K562 (cell line): ENCODE data around the gene DRAXIN. TPM values are rescaled to one million over a fixed set of nuclear protein-coding genes. Genes with fewer than 3 reads are reported as not detected.

Experiments used
- ATAC-seq: fragments of 200-7000 bp; cut with Tn5 transposase; 3 replicates; pipeline ENCODE4 v1.9.1; 2020; ENCODE audit warnings: moderate library complexity
- BruUV-seq: library from RNA; stranded (reverse); fragments of 400-500 nt; replicated peaks from 2 replicates; lab custom pipeline; 2021; lab: Mats Ljungman, UMichigan
- CTCF ChIA-PET: fragments of 300-600 bp; formaldehyde crosslinking; extraction: SDS; loops from one replicate; lab custom pipeline; 2021; ENCODE audit warnings: low intra/inter-chr PET ratio; lab: Yijun Ruan, JAX
- POLR2A ChIA-PET: fragments of 300-600, 350-650 bp; sonication (Branson Sonifier 250); formaldehyde crosslinking; extraction: SDS; loops from one replicate; lab custom pipeline; 2021; ENCODE audit warnings: antibody characterized with exemption, inconsistent platforms; lab: Yijun Ruan, JAX
- DNase-seq, 4 experiments: peaks; one replicate each; pipeline versions ENCODE4 v3.0.0 to v3.0.0-alpha.2; 2011 to 2018; ENCODE audit warnings: low spot score in 3 of 4, mixed read lengths in 3 of 4; ENCODE audit errors: extremely low read depth in 1 of 4
- FAIRE-seq: peaks from 2 replicates; lab custom pipeline; 2011; peaks lifted over from hg19 to GRCh38; lab: Jason Lieb, UNC
- H2AFZ ChIP-seq: 2 replicates; pipeline ENCODE4 v1.6.0; 2011; ENCODE audit warnings: low read depth, low read length, control low read depth, inconsistent platforms
- H3K27ac ChIP-seq: fragments of 200-600 bp; 3 replicates; pipeline ENCODE4 v1.8.0; 2011; ENCODE audit warnings: low read depth, mild to moderate bottlenecking, control low read depth, inconsistent platforms, low read length, moderate library complexity, mixed read lengths; ENCODE audit errors: extremely low read depth
- H3K27me3 ChIP-seq, 2 experiments: fragments of 300-600 bp in 1 of 2; 2 replicates in 1 of 2; 3 replicates in 1 of 2; pipeline versions ENCODE4 v1.6.0 to v1.8.0; 2011; ENCODE audit warnings: inconsistent platforms in 2 of 2, low read length in 2 of 2, mild to moderate bottlenecking in 1 of 2, mixed read lengths in 1 of 2, moderate library complexity in 1 of 2; ENCODE audit not compliant: control insufficient read depth in 2 of 2, insufficient read depth in 2 of 2
- H3K36me3 ChIP-seq: fragments of 300-600 bp; 3 replicates; pipeline ENCODE4 v1.8.0; 2011; ENCODE audit warnings: mild to moderate bottlenecking, low read length, inconsistent platforms; ENCODE audit not compliant: control insufficient read depth, insufficient read depth
- H3K4me1 ChIP-seq, 2 experiments: fragments of 200-600 bp in 1 of 2; replicated peaks in 1 of 2; 2 replicates in 1 of 2; 3 replicates in 1 of 2; pipeline versions ENCODE4 v1.5.1 to v1.8.0; 2011; ENCODE audit warnings: inconsistent platforms in 2 of 2, low read length in 2 of 2, mild to moderate bottlenecking in 1 of 2, mixed read lengths in 1 of 2, moderate library complexity in 1 of 2; ENCODE audit not compliant: control insufficient read depth in 2 of 2, insufficient read depth in 2 of 2
- H3K4me2 ChIP-seq: 2 replicates; pipeline ENCODE4 v1.6.1; 2011; ENCODE audit warnings: low read length, control low read depth, inconsistent platforms, mixed read lengths; ENCODE audit not compliant: insufficient read depth
- H3K4me3 ChIP-seq: fragments of 200-600 bp; sonication (generic), shearing (Covaris generic); 2 replicates; pipeline ENCODE4 v1.5.1; 2016; ENCODE audit warnings: control low read depth, inconsistent platforms
- H3K79me2 ChIP-seq: fragments of 200-600 bp; 3 replicates; pipeline ENCODE4 v1.8.0; 2011; ENCODE audit warnings: low read length, inconsistent platforms; ENCODE audit not compliant: control insufficient read depth, insufficient read depth
- H3K9ac ChIP-seq, 2 experiments: 2 replicates each; pipeline versions ENCODE4 v1.6.0 to v1.6.1; 2011; ENCODE audit warnings: low read depth in 2 of 2, low read length in 2 of 2, control low read depth in 1 of 2, inconsistent platforms in 1 of 2, mild to moderate bottlenecking in 1 of 2, mixed read lengths in 1 of 2; ENCODE audit not compliant: insufficient read depth in 1 of 2
- H3K9me1 ChIP-seq: one replicate; pipeline ENCODE4 v1.6.0; 2011; ENCODE audit warnings: inconsistent platforms, mild to moderate bottlenecking, low read length, moderate library complexity; ENCODE audit not compliant: control insufficient read depth, insufficient read depth
- H3K9me3 ChIP-seq: replicated peaks from 2 replicates; pipeline ENCODE4 v1.5.1; 2011; ENCODE audit warnings: low read depth, low read length, inconsistent platforms; ENCODE audit not compliant: control insufficient read depth, insufficient read depth
- H4K20me1 ChIP-seq: replicated peaks from 2 replicates; pipeline ENCODE4 v1.6.1; 2011; ENCODE audit warnings: low read length, inconsistent platforms, mixed read lengths; ENCODE audit not compliant: control insufficient read depth, insufficient read depth
- ARHGAP35 ChIP-seq: fragments of 450-650 bp; IDR thresholded peaks from 2 replicates; pipeline ENCODE4 v1.6.1; 2018; ENCODE audit not compliant: partially characterized antibody
- ATF2 ChIP-seq: sonication (generic); formaldehyde crosslinking; IDR thresholded peaks from 2 replicates; pipeline ENCODE4 v1.8.1; 2022; ENCODE audit warnings: missing genetic modification reagents
- BCL6 ChIP-seq: fragments of 250-450 bp; sonication (Bioruptor Pico); IDR thresholded peaks from 2 replicates; pipeline ENCODE4 v1.4.0; 2020
- BRCA1 ChIP-seq, 2 experiments: fragments of 450-650 bp in 1 of 2; sonication (generic) in 1 of 2; formaldehyde crosslinking in 1 of 2; IDR thresholded peaks; 2 replicates each; pipeline versions ENCODE4 v1.5.0 to v1.6.1; 2017 to 2020; ENCODE audit warnings: mild to moderate bottlenecking in 1 of 2, missing genetic modification reagents in 1 of 2
- CREB3 ChIP-seq: fragments of 450-650 bp; conservative IDR thresholded peaks from 2 replicates; pipeline ENCODE4 v1.6.1; 2016; ENCODE audit warnings: missing genetic modification characterization, low read depth, mild to moderate bottlenecking, missing compliant biosample characterization, moderate library complexity
- ETS1 ChIP-seq: conservative IDR thresholded peaks from 2 replicates; pipeline ENCODE4 v1.6.1; 2011; ENCODE audit warnings: low read depth, mild to moderate bottlenecking, low read length; ENCODE audit not compliant: control insufficient read depth
- LCOR ChIP-seq: sonication (generic); formaldehyde crosslinking; IDR thresholded peaks from 2 replicates; pipeline ENCODE4 v1.8.0; 2022; ENCODE audit warnings: mild to moderate bottlenecking, missing genetic modification reagents
- NR2C2 ChIP-seq, 2 experiments: fragments of 200-800 bp in 1 of 2; sonication (Bioruptor generic) in 1 of 2; sonication (generic) in 1 of 2; formaldehyde crosslinking in 1 of 2; IDR thresholded peaks; 2 replicates each; pipeline versions ENCODE4 v1.6.1 to v1.8.0; 2016 to 2022; ENCODE audit warnings: mild to moderate bottlenecking in 1 of 2, missing compliant biosample characterization in 1 of 2, missing genetic modification characterization in 1 of 2, missing genetic modification reagents in 1 of 2
- OTX1 ChIP-seq: fragments of 450-650 bp; formaldehyde crosslinking; IDR thresholded peaks from 2 replicates; pipeline ENCODE4 v1.4.0; 2022; ENCODE audit warnings: mild to moderate bottlenecking
- PTRF ChIP-seq: fragments of 450-650 bp; IDR thresholded peaks from 2 replicates; pipeline ENCODE4 v1.6.1; 2016; ENCODE audit warnings: mild to moderate bottlenecking, missing genetic modification characterization, missing compliant biosample characterization
- SREBF2 ChIP-seq: sonication (generic); formaldehyde crosslinking; IDR thresholded peaks from 2 replicates; pipeline ENCODE4 v1.4.0; 2020; ENCODE audit warnings: mild to moderate bottlenecking, missing genetic modification reagents
- TFAP4 ChIP-seq: sonication (generic); formaldehyde crosslinking; IDR thresholded peaks from 2 replicates; pipeline ENCODE4 v1.8.0; 2022; ENCODE audit warnings: missing genetic modification reagents, mild to moderate bottlenecking, moderate library complexity, borderline replicate concordance
- ZNF143 ChIP-seq: sonication (generic); formaldehyde crosslinking; IDR thresholded peaks from 2 replicates; pipeline ENCODE4 v1.9.0; 2022; ENCODE audit warnings: mild to moderate bottlenecking, missing genetic modification reagents
- WGBS: fragments of 100-300 bp; shearing (Covaris generic); methylation state at CpG from one replicate; pipeline ENCODE4 v1.1.6; 2016; ENCODE audit warnings: low coverage, mixed read lengths; ENCODE audit not compliant: insufficient coverage; ENCODE audit errors: missing lambda C conversion rate; 5-methylcytosine and 5-hydroxymethylcytosine counted together
- in situ Hi-C: fragments of 300-500 bp; cut with MboI; formaldehyde crosslinking; loops from 4 replicates; pipeline ENCODE4 v1.15.0; 2018; ENCODE audit warnings: inconsistent platforms, mixed read lengths
- intact Hi-C: fragments of 100-400 bp; cut with micrococcal nuclease; formaldehyde crosslinking; loops from 2 replicates; pipeline ENCODE4 v1.14.2; 2022
- polyA plus RNA-seq, 8 experiments: library from polyadenylated mRNA; depleted of rRNA in 4 of 8; stranded (reverse) in 5 of 8; unstranded in 3 of 8; fragments of >200 nt; fragmentation: Nextera tagmentation in 2 of 8; fragmentation: Illumina TruSeq in 1 of 8; extraction: Ambion mirVana in 2 of 8; extraction: Trizol in 1 of 8; gene quantifications; 2 replicates each; pipeline versions ENCODE4 v1.2.1 to v1.2.3, GENCODE V29; 2011 to 2014; ENCODE audit warnings: inconsistent platforms in 1 of 8, missing spikeins in 1 of 8
- total RNA-seq, 7 experiments: library from RNA; depleted of rRNA in 6 of 7; stranded (reverse); fragments of >200 nt in 6 of 7; fragmentation: Illumina TruSeq in 2 of 7; extraction: Trizol in 2 of 7; gene quantifications; 2 replicates each; pipeline versions ENCODE4 v1.2.1 to v1.2.3, GENCODE V29; 2011 to 2021; ENCODE audit warnings: low replicate concordance in 1 of 7

The DRAXIN gene
- total and polyA plus RNA-seq, 9 of the 15 experiments (the other 6 are each of a cell fraction or from before 2014, with no cell fraction given), result 0.01 to 0.04 (median 0.01) TPM; not detected in 6

- no peak for TF ChIP-seq CREB3 (tag)
Measured at GRCh38 chr1:11649237-11649623, 42.3 kb upstream of the DRAXIN start (continued).

GRCh38 chr1:11649624-11650330 is 41.7 kb upstream of the DRAXIN start:
- POLR2A ChIA-PET, result interaction anchor here (0.5 to 2.2 kb wide), 13 partner anchors 10 to 1398 kb away, joined by 3 to 13 read pairs (median 4); no protein-coding TSS in a partner anchor
- intact Hi-C loops, result loop anchor here (1.0 to 2.0 kb wide), 3 partner anchors 61 to 99 kb away; no protein-coding TSS in a partner anchor
- no peak overlapping the region for H3K27ac ChIP-seq
- TF ChIP-seq ARHGAP35, result peak; percentile 40
- no peak for TF ChIP-seq ATF2 (CRISPR knock-in tag)
- 0 out of 2 replicates have a peak, but pooled peaks have one; percentile 26 for TF ChIP-seq ZNF143 (CRISPR knock-in tag)
- TF ChIP-seq SREBF2, result no peak
- no peak for TF ChIP-seq BRCA1 (IDR thresholded peaks at IDR 0.05)
- 0 out of 2 replicates have a peak, but pooled peaks have one; percentile 44 for TF ChIP-seq BRCA1 (CRISPR knock-in tag; IDR thresholded peaks at IDR 0.05)
- no peak for TF ChIP-seq ETS1
- no peak for TF ChIP-seq PTRF (tag)
- no peak for TF ChIP-seq NR2C2 (CRISPR knock-in tag; IDR thresholded peaks at IDR 0.05)
- peak; percentile 56; the same call in 1 of the 2 replicates for TF ChIP-seq NR2C2 (tag; IDR thresholded peaks at IDR 0.05)
- TF ChIP-seq LCOR (CRISPR knock-in tag), result 0 out of 2 replicates have a peak, but pooled peaks have one; percentile 56
- TF ChIP-seq BCL6 (CRISPR knock-in tag), result no peak
- no peak for TF ChIP-seq OTX1 (CRISPR knock-in tag)
- TF ChIP-seq TFAP4, result peak; percentile 24; the same call in 1 of the 2 replicates

More at GRCh38 chr1:11649624-11650330, 41.7 kb upstream of the DRAXIN start:
- Histone ChIP-seq H3K36me3 (no peaks in the 10 kb centered on the region), H3K9me1 (no peaks in the 10 kb centered on the region), H3K4me2 (peak overlapping the region; percentile 76), H3K27me3 (no peaks in the 10 kb centered on the region; a peak in 1 of 5 replicates), H3K9ac (peak overlapping the region; percentile 24 to 86; a peak in 3 of 4 replicates), H4K20me1 (no peaks in the 10 kb centered on the region; the same call in 1 of the 2 replicates), H3K4me1 (peaks cover 15 to 58% of the 10 kb centered on the region in 2 experiments; a peak in 4 of 5 replicates), H3K79me2 (no peaks in the 10 kb centered on the region), H3K9me3 (no peaks in the 10 kb centered on the region), H3K4me3 (peak overlapping the region; percentile 17; the same call in 1 of the 2 replicates), H2AFZ (peak overlapping the region; percentile 86)
- WGBS, result 24% methylated on average over 17 of the region's 21 CpGs
- DNase-seq, result peak in 3 of 4 experiments; percentile 21 to 41 (median 34)
- in situ Hi-C loops, result no loop called here
- BruUV-seq, result no TSS peak
- no peak for FAIRE-seq
- CTCF ChIA-PET, result interaction anchor here (0.5 to 3.7 kb wide), 11 partner anchors 14 to 258 kb away, joined by 3 to 52 read pairs (median 4); partner anchors contain the start of gene FBXO6
- ATAC-seq, result peak; percentile 2; the same call in 1 of the 3 replicates
